Small intestine (tissue), 16 donors: ENCODE data around the gene SLC15A4. TPM values are rescaled to one million over a fixed set of nuclear protein-coding genes. Genes with fewer than 3 reads are reported as not detected.
A peak's percentile ranks its signal among the peaks of the same experiment; 100 is the strongest.

Experiments
- DNase-seq, 2 donors: peaks; one replicate each; pipeline versions ENCODE4 v3.0.0 to v3.0.0-alpha.2; 2013
- FAIRE-seq: peaks from 2 replicates; lab custom pipeline; 2012; peaks lifted over from hg19 to GRCh38; lab: Jason Lieb, UNC
- H3K27ac ChIP-seq, 3 donors: one replicate each; pipeline ENCODE4 v1.5.1; 2013; ENCODE audit warnings: low read length in 2 of 3, mild to moderate bottlenecking in 2 of 3, control low read depth in 1 of 3, inconsistent platforms in 1 of 3, low read depth in 1 of 3, moderate library complexity in 1 of 3
- H3K27me3 ChIP-seq, 3 donors: one replicate each; pipeline ENCODE4 v1.6.1; 2013; ENCODE audit warnings: low read length in 3 of 3, inconsistent platforms in 1 of 3; ENCODE audit not compliant: control insufficient read depth in 3 of 3, insufficient read depth in 3 of 3
- H3K36me3 ChIP-seq, 3 donors: one replicate each; pipeline ENCODE4 v1.6.1; 2013; ENCODE audit warnings: low read length in 3 of 3, inconsistent platforms in 1 of 3, low read depth in 1 of 3, mild to moderate bottlenecking in 1 of 3, moderate library complexity in 1 of 3; ENCODE audit not compliant: control insufficient read depth in 3 of 3, insufficient read depth in 2 of 3
- H3K4me1 ChIP-seq, 3 donors: one replicate each; pipeline ENCODE4 v1.6.1; 2013; ENCODE audit warnings: low read length in 2 of 3, inconsistent platforms in 1 of 3, low read depth in 1 of 3, mild to moderate bottlenecking in 1 of 3, moderate library complexity in 1 of 3; ENCODE audit not compliant: control insufficient read depth in 3 of 3, insufficient read depth in 2 of 3
- H3K4me3 ChIP-seq, 3 donors: one replicate each; pipeline ENCODE4 v1.5.1; 2013; ENCODE audit warnings: low read length in 3 of 3, control low read depth in 1 of 3, inconsistent platforms in 1 of 3, low read depth in 1 of 3, mild to moderate bottlenecking in 1 of 3, moderate library complexity in 1 of 3
- H3K9me3 ChIP-seq, 2 donors: one replicate each; pipeline ENCODE4 v1.6.1; 2013; ENCODE audit warnings: low read depth in 1 of 2, low read length in 1 of 2; ENCODE audit not compliant: control insufficient read depth in 2 of 2, insufficient read depth in 1 of 2
- WGBS, 3 donors: extraction: QIAGEN DNeasy Blood & Tissue Kit; methylation state at CpG; one replicate each; pipeline ENCODE4 v1.1.7; 2013; 5-methylcytosine and 5-hydroxymethylcytosine counted together
- long read RNA-seq, 10 donors: transcript quantifications; one replicate each; lab custom pipeline, GENCODE V29; 2026
- polyA plus RNA-seq, 4 donors: library from polyadenylated mRNA; stranded (reverse) in 3 of 4; unstranded in 1 of 4; fragments of 200-250 nt in 3 of 4; fragments of 120-200 nt in 1 of 4; gene quantifications; one replicate each; pipeline versions ENCODE4 v1.2.1 to v1.2.3, GENCODE V29; 2013
- donor health status: healthy with polysubstance abuse.
- donor health status: control.
- donor health status: control.
- donor health status: Bipolar disorder and iron deficiency.
- donor health status: healthy.

SLC15A4 gene
- polyA plus RNA-seq: 10 to 100 TPM in 2 of 4 donors, 1 to 10 TPM in 2; 6.5 to 18.0 (median 8.5) TPM
- long read RNA-seq, donor 1, transcript SLC15A4-201 (8 exons, 2,779 nt): major isoform, 7 of 10 reads
- long read RNA-seq, donor 1, partial matches to known transcripts: 0 of 10 reads
- long read RNA-seq, donor 1, other reads (novel, unspliced or antisense): 0 of 10 reads
- long read RNA-seq, donor 2: 0 reads
- long read RNA-seq, donor 3, partial matches to known transcripts: 0 of 1 reads
- long read RNA-seq, donor 3, other reads (novel, unspliced or antisense): 0 of 1 reads
- long read RNA-seq, donor 4: 0 reads
- long read RNA-seq, donor 5: 0 reads
- long read RNA-seq, donor 6, partial matches to known transcripts: 0 of 2 reads
- long read RNA-seq, donor 6, other reads (novel, unspliced or antisense): 0 of 2 reads
- long read RNA-seq, donor 7: 0 reads
- long read RNA-seq, donor 8, partial matches to known transcripts: 0 of 1 reads
- long read RNA-seq, donor 8, other reads (novel, unspliced or antisense): 0 of 1 reads
- long read RNA-seq, donor 9: 0 reads
- long read RNA-seq, donor 10, partial matches to known transcripts: 0 of 7 reads
- long read RNA-seq, donor 10, other reads (novel, unspliced or antisense): 0 of 7 reads

GRCh38 chr12:128823916-128824839 is at the start of gene SLC15A4:
Gene SLC15A4, minus strand, starts transcription at chr12:128823958. Its CDS starts 15 bp downstream, at chr12:128823943.
- Histone ChIP-seq H3K4me1 (peaks cover 0 to 14% (median 4%) of the 10 kb centered on the region in 3 donors), H3K4me3 (peak within 1 kb of the TSS; percentile 75 to 95 (median 85)), H3K9me3 (peaks cover 0 to 3% of the 10 kb centered on the region in 2 donors), H3K27me3 (no peaks in the 10 kb centered on the region), H3K27ac (peak within 1 kb of the TSS; percentile 80 to 95 (median 87)), H3K36me3 (peaks cover 0 to 11% (median 0%) of the 10 kb centered on the region in 3 donors)
- FAIRE-seq (no peak), DNase-seq (peak; percentile 96 to 97)
- WGBS, 3 donors: 3 to 6% (median 4%) methylated on average over 52 to 63 of the region's 63 CpGs

- Histone ChIP-seq H3K36me3 (no peaks in the 10 kb centered on the region), H3K4me1 (no peaks in the 10 kb centered on the region), H3K4me3 (no peak overlapping the region), H3K9me3 (peaks cover 0 to 8% of the 10 kb centered on the region in 2 donors), H3K27ac (no peak overlapping the region), H3K27me3 (no peaks in the 10 kb centered on the region)
- DNase-seq (no peak), FAIRE-seq (no peak)
- WGBS, 3 donors: 79 to 90% (median 89%) methylated on average over 5 of the region's 5 CpGs
Observed at GRCh38 chr12:128872303-128872702, 48.5 kb upstream of the SLC15A4 start.

- H3K27me3 ChIP-seq: no peaks in the 10 kb centered on the region
- H3K4me1 ChIP-seq: no peaks in the 10 kb centered on the region
- WGBS, 3 donors: 25 to 37% (median 28%) methylated on average over 2 of the region's 2 CpGs
- DNase-seq (no peak), FAIRE-seq (no peak)
- no peak overlapping the region for H3K4me3 ChIP-seq
- no peaks in the 10 kb centered on the region for H3K36me3 ChIP-seq
- H3K27ac ChIP-seq: no peak overlapping the region
- peaks cover 0 to 8% of the 10 kb centered on the region in 2 donors for H3K9me3 ChIP-seq
Observed at GRCh38 chr12:128871516-128871892, 47.7 kb upstream of the SLC15A4 start.

GRCh38 chr12:128867466-128867865 is 43.7 kb upstream of the SLC15A4 start:
- H3K4me3 ChIP-seq: no peak overlapping the region
- no peak for DNase-seq
- H3K36me3 ChIP-seq: no peaks in the 10 kb centered on the region
- H3K27ac ChIP-seq: no peak overlapping the region
- 81 to 85% (median 82%) methylated on average over 13 of the region's 13 CpGs for WGBS, 3 donors
- H3K9me3 ChIP-seq: no peaks in the 10 kb centered on the region
- no peaks in the 10 kb centered on the region for H3K4me1 ChIP-seq
- no peak for FAIRE-seq
- no peaks in the 10 kb centered on the region for H3K27me3 ChIP-seq

- no peak overlapping the region for H3K27ac ChIP-seq
- H3K9me3 ChIP-seq: no peaks in the 10 kb centered on the region
- DNase-seq (no peak), FAIRE-seq (no peak)
- WGBS, 3 donors: 74 to 86% (median 82%) methylated on average over 9 of the region's 9 CpGs
- no peaks in the 10 kb centered on the region for H3K36me3 ChIP-seq
- H3K4me3 ChIP-seq: no peak overlapping the region
- H3K4me1 ChIP-seq: no peaks in the 10 kb centered on the region
- H3K27me3 ChIP-seq: no peaks in the 10 kb centered on the region
Observed at GRCh38 chr12:128864516-128865186, 40.9 kb upstream of the SLC15A4 start.

GRCh38 chr12:128863957-128864356 is 40.2 kb upstream of the SLC15A4 start:
- no peak for FAIRE-seq
- no peak overlapping the region for H3K27ac ChIP-seq

GRCh38 chr12:128861226-128862016 is 37.7 kb upstream of the SLC15A4 start:
- FAIRE-seq: no peak
- no peak for DNase-seq
- 41 to 65% (median 44%) methylated on average over 15 of the region's 15 CpGs for WGBS, 3 donors

More at GRCh38 chr12:128863957-128864356, 40.2 kb upstream of the SLC15A4 start:
- H3K36me3 ChIP-seq: no peaks in the 10 kb centered on the region
- no peaks in the 10 kb centered on the region for H3K4me1 ChIP-seq
- WGBS, 3 donors: 77 to 84% (median 81%) methylated on average over 11 of the region's 11 CpGs
- H3K9me3 ChIP-seq: no peaks in the 10 kb centered on the region
- no peak for DNase-seq
- H3K27me3 ChIP-seq: no peaks in the 10 kb centered on the region
- H3K4me3 ChIP-seq: no peak overlapping the region

More at GRCh38 chr12:128861226-128862016, 37.7 kb upstream of the SLC15A4 start:
- Histone ChIP-seq H3K4me3 (no peak overlapping the region), H3K36me3 (no peaks in the 10 kb centered on the region), H3K27ac (no peak overlapping the region), H3K9me3 (no peaks in the 10 kb centered on the region), H3K27me3 (no peaks in the 10 kb centered on the region), H3K4me1 (no peaks in the 10 kb centered on the region)
